GM10248 (cell line): ENCODE measurements around the gene CACNA1B.
A peak's percentile ranks its signal among the peaks of the same experiment; 100 is the strongest.
"Not testable (repeated sequence)": the region's sequence is repeated elsewhere in the genome, so short reads cannot be mapped to it uniquely, and the experiment has no call there.

Experiments
- CTCF ChIA-PET: fragments of 300-600 bp; sonication (Branson Sonifier 250); formaldehyde crosslinking; extraction: SDS; loops from one replicate; lab custom pipeline; 2021; ENCODE audit warnings: antibody characterized with exemption; lab: Yijun Ruan, JAX
- POLR2A ChIA-PET: fragments of 350-650 bp; sonication (Branson Sonifier 250); formaldehyde crosslinking; extraction: SDS; loops from one replicate; lab custom pipeline; 2020; ENCODE audit warnings: antibody characterized with exemption; lab: Yijun Ruan, JAX
- DNase-seq: peaks from one replicate; pipeline ENCODE4 v3.0.0; 2012; ENCODE audit errors: extremely low spot score
- CTCF ChIP-seq: IDR thresholded peaks from 2 replicates; pipeline ENCODE4 v1.5.1; 2012; ENCODE audit warnings: mild to moderate bottlenecking, low read depth; ENCODE audit errors: extremely low read depth, missing control alignments, control extremely low read depth

Gene CACNA1B

DNA sequence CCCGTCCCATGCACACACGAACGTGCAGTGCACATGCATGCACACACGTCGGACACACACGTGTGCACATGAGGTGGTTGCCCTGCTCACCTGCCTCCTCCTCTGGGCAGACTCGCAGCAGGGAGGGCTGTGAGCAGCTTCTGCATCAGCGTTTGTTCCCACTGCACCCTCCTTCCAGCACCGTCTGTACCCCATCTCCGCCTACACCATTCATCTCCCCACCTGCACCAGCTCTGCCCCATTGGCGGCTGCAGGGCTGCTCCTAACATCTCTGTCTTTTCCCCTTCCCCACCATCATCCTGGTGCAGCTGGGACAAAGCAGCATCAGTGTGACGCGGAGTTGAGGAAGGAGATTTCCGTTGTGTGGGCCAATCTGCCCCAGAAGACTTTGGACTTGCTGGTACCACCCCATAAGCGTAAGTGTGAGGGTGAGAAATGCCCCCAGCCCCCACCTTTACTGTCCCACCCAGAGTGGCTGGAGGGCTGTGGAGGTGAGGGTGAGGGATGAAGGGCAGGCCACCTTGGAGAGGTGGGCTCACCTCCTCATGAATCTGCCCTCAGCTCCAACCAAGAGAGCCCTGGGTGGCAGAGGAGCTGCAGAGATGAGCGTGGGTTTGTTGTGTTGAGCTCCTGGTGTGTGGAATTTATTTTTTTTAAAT, 234.6 kb downstream of the CACNA1B start:
- no peak for TF ChIP-seq CTCF
- DNase-seq = peak; percentile 8
- ChIA-PET CTCF (no interaction called here), POLR2A (no interaction called here)

- DNase-seq = no peak
- ChIA-PET POLR2A (no interaction called here), CTCF (no interaction called here)
- no peak for TF ChIP-seq CTCF
These were observed 235.4 kb downstream of the CACNA1B start for GRCh38 chr9:138112791-138113600.

DNA sequence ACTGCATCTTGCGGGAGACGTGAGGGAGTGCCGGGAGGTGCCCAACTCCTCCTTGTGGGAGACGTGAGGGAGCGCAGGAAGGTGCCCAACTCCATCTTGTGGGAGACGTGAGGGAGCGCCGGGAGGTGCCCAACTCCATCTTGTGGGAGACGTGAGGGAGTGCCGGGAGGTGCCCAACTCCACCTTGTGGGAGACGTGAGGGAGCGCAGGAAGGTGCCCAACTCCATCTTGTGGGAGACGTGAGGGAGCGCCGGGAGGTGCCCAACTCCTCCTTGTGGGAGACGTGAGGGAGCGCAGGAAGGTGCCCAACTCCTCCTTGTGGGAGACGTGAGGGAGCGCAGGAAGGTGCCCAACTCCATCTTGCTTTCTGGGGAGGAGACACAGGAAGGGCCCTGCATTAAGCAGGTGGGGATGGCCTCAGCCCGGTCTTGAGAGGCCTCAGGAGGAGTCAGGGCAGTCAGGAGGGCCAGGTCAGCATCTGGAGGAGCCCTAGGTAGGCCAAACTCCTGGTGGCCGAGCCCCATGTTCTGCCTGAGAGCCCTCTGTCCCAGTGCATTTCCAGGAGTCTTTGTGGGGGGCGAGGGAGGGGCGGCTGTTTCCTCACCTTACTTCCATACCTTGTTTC, 236.2 kb downstream of the CACNA1B start:
- CTCF ChIA-PET, DNase-seq, POLR2A ChIA-PET: not testable (repeated sequence)

DNA sequence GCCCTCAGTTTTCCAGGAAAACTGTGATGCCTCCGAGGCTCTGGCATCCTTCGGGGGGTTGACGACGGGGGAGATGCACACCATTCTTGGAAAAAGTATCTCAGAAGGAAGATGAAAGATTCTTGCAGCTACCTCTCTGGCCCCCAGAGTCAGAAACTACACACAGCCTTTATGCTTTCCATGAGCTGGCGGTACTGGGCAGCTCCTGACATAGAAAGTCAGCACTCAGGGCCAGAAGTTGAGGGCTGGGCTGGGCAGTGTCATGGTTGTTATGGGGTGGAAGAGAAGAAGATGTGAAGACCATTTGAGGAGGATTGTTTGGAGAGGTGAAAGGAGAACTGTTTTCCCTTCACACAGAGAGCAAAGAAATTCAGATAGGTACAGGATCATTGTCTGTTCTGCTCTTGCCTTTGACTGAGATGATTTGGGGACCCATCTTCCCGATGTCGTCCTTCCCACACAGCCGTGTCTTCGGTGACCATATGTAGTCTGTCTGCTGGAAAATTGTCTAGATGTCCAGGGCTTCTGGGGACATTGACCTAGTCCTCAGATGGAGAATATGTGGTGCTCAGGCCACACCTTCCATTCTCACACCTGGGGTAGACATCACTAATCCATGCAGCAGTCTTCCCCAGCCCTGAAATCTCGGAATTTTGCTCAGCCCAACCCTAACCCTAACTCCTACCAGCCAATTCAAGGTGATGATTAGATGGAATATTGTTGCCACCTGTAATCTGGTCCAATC, 237.1 kb downstream of the CACNA1B start:
- TF ChIP-seq CTCF = no peak
- ChIA-PET CTCF (no interaction called here), POLR2A (no interaction called here)
- DNase-seq = no peak

DNA sequence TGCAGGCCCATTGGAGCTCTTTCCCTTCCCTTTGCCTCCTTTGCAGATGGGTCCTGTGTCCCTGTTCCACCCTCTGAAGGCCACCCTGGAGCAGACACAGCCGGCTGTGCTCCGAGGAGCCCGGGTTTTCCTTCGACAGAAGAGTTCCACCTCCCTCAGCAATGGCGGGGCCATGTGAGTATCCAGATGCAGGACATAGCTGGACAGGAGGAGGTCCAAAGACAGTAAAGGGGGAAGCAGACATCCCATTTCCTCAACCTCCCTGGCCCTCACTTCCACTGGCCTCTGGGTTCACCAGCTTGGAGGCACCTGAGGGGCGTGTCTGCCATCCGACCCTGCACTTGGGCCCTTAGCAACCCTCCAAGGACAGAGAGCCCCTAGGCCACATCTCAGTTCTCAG, 237.9 kb downstream of the CACNA1B start:
- ChIA-PET POLR2A (no interaction called here), CTCF (no interaction called here)
- DNase-seq = no peak
- no peak for TF ChIP-seq CTCF

DNA sequence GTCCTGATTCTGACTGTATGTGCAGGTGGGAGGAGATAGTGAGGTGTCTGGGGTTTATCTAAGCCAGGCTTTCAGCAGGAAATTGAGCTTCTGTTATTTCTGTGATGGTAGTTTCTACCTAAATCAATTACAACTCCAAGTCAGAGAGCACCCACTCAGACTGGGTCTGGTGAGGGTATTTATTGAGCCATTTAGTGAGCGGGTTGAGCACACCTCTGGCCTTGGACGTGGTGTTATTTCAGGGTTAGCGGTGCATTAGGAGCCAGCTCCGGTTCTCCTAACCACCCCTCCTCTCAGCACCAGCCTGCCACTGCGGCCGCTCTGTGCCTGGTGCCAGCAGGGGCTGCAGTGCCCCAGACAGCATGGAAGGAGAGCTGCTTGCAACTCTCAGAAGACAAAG, 238.9 kb downstream of the CACNA1B start:
- POLR2A ChIA-PET = no interaction called here
- CTCF ChIA-PET = no interaction called here
- DNase-seq = no peak
- TF ChIP-seq CTCF = no peak
